ENCODE data around the gene ANKS1A.

DNA sequence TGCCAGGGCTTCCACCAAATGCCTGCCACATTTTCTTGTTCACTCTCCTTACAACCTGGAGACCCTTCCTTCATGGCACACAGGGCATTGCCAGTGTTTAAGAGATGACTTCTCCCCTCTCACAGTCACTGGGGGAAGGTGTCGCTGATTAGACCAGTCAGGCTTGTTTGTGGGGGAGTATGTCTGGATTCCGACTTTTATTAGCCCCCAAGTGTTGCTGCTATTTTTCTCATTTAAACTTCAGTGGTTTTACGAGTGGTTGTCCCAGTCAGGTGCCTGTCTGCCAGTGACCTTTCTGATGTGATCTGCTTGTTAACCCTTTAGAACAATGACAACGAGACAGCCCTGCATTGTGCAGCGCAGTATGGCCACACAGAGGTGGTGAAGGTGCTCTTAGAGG lies 92.3 kb downstream of the ANKS1A start:
- TF ChIP-seq, protein P1, sequence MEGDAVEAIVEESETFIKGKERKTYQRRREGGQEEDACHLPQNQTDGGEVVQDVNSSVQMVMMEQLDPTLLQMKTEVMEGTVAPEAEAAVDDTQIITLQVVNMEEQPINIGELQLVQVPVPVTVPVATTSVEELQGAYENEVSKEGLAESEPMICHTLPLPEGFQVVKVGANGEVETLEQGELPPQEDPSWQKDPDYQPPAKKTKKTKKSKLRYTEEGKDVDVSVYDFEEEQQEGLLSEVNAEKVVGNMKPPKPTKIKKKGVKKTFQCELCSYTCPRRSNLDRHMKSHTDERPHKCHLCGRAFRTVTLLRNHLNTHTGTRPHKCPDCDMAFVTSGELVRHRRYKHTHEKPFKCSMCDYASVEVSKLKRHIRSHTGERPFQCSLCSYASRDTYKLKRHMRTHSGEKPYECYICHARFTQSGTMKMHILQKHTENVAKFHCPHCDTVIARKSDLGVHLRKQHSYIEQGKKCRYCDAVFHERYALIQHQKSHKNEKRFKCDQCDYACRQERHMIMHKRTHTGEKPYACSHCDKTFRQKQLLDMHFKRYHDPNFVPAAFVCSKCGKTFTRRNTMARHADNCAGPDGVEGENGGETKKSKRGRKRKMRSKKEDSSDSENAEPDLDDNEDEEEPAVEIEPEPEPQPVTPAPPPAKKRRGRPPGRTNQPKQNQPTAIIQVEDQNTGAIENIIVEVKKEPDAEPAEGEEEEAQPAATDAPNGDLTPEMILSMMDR (conservative IDR thresholded peaks at IDR 0.05; ENCODE audit: low read depth, low read length) = no peak
- TF ChIP-seq EZH2 (IDR thresholded peaks at IDR 0.05; ENCODE audit: borderline replicate concordance, low read depth, low read length, poor library complexity, severe bottlenecking) = no peak
